ENCODE results near the gene KLHL7.
"Not testable (repeated sequence)": the region's sequence is repeated elsewhere in the genome, so short reads cannot be mapped to it uniquely, and the experiment has no call there.

The KLHL7 gene

DNA sequence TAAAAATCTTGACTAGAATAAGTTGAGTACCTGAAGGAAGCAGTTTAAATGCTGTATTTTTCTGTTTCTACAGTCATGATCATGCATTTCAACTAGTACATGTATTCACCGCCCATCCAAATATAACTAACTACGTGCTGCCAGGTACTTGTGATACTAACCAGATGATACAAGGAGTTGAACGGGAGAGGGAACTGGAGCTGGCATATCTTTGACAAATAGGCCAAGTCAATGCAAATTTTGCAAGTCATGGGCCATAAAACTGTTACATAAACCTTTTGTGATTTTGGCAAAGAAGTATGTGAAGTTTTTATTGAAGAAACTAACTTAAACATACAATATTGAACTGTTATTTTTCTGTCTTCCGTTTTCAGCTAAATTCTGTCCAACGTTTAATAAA lies 90.7 kb downstream of the KLHL7 start:
- Histone ChIP-seq H3K9ac (no peak overlapping the region), H3K9me3 (replicated peaks in 1 of 11) (peaks cover 0 to 15% (median 9%) of the 10 kb centered on the region in 11 experiments; a peak in 8 of 22 replicates), H3K36me3 (peaks cover 79 to 99% (median 87%) of the 10 kb centered on the region in 11 experiments), H3K4me2 (no peak overlapping the region), H3K27ac (no peak overlapping the region), H3K4me3 (no peak overlapping the region), H4K20me1 (peaks cover 0 to 30% (median 19%) of the 10 kb centered on the region in 11 experiments; a peak in 16 of 22 replicates), H3K27me3 (no peaks in the 10 kb centered on the region), H3K4me1 (no peaks in the 10 kb centered on the region)
- no peak for TF ChIP-seq Cebpa-rat (IDR thresholded peaks at IDR 0.05)

DNA sequence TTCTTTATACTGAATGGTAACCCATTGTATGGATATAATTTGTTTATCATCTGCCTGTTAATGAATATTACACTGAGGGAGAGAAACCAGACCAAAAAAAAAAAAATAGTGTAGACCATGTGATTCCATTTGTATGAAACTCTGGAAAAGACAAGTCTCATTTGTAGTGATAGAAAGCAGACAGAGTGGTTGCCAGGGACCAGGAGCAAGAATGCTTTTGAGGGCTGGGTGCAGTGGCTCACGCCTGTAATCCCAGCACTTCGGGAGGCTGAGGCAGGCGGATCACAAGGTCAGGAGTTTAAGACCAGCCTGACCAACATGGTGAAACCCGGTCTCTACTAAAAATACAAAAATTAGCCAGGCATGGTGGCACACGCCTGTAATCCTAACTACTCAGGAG lies 92.2 kb downstream of the KLHL7 start:
- H3K9me3 ChIP-seq (replicated peaks in 1 of 11); H3K4me1 ChIP-seq; H3K4me2 ChIP-seq; H3K27ac ChIP-seq; H3K4me3 ChIP-seq; H3K9ac ChIP-seq; H3K27me3 ChIP-seq: not testable (repeated sequence)
- Histone ChIP-seq H3K36me3 (peaks cover 70 to 97% (median 80%) of the 10 kb centered on the region in 11 experiments), H4K20me1 (peaks cover 0 to 19% (median 14%) of the 10 kb centered on the region in 11 experiments; a peak in 14 of 22 replicates)

DNA sequence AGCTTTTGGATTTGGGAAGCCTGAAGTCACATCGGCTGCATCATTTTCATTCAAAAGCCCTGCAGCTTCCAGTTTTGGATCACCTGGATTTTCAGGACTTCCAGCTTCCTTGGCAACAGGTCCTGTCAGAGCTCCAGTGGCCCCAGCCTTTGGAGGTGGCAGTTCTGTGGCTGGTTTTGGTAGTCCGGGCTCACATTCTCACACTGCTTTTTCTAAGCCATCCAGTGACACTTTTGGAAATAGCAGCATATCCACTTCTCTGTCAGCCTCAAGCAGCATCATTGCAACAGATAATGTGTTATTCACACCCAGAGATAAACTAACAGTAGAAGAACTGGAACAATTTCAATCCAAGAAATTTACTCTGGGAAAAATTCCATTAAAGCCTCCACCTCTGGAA lies 94.7 kb downstream of the KLHL7 start:
- Histone ChIP-seq H3K9ac (no peak overlapping the region), H3K4me2 (no peak overlapping the region), H3K36me3 (peaks cover 51 to 98% (median 72%) of the 10 kb centered on the region in 11 experiments), H3K27me3 (no peaks in the 10 kb centered on the region), H3K4me1 (no peaks in the 10 kb centered on the region), H3K4me3 (no peak overlapping the region), H3K9me3 (replicated peaks in 1 of 11) (no peaks in the 10 kb centered on the region), H3K27ac (no peak overlapping the region), H4K20me1 (peaks cover 0 to 3% (median 0%) of the 10 kb centered on the region in 11 experiments; a peak in 2 of 22 replicates)
- TF ChIP-seq Cebpa-rat (IDR thresholded peaks at IDR 0.05) = no peak

DNA sequence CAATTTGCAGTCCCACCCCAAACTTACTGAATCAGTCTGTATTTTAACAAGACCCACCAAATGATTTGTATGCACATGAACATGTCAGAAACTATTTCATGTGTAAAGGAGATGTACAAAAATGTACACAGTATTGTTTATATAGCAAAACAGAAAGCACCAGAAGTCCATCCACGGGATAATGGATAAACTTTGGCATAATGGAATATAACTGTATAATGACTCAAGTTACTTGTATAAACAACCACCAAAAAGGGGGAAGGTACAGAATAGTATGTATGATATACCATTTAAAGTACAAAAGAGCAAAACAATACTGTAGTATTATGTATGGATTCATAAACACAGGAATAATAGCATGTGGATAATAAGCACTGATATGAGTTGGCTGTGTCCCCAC lies 98.7 kb downstream of the KLHL7 start:
- H4K20me1 ChIP-seq = peaks cover 0 to 3% (median 0%) of the 10 kb centered on the region in 11 experiments; a peak in 2 of 22 replicates
- H3K27ac ChIP-seq = no peak overlapping the region
- no peak for TF ChIP-seq Cebpa-rat (IDR thresholded peaks at IDR 0.05)
- H3K4me2 ChIP-seq = no peak overlapping the region
- no peak overlapping the region for H3K4me3 ChIP-seq
- H3K36me3 ChIP-seq = peaks cover 28 to 70% (median 54%) of the 10 kb centered on the region in 11 experiments
- H3K27me3 ChIP-seq = no peaks in the 10 kb centered on the region
- no peak overlapping the region for H3K9ac ChIP-seq
- H3K4me1 ChIP-seq = peaks cover 0 to 14% (median 0%) of the 10 kb centered on the region in 10 experiments; a peak in 8 of 20 replicates
- peaks cover 0 to 10% (median 8%) of the 10 kb centered on the region in 11 experiments; a peak in 12 of 22 replicates for H3K9me3 ChIP-seq (replicated peaks in 1 of 11)

DNA sequence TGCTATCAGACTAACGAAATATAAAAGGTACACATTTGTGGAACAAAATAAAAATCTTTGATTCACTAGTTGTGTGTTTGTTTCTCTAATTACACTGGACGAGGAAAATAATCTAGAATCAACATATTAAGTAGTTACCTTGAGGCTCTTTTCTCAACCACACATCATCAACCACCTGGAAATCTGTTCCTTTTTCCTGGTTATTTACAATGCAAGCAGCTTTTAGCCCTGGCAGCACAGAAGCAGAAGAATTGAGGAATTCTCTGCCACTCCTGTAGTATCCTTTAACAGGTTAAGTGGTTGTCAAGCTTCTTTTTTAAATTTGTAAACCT lies 100.0 kb downstream of the KLHL7 start:
- H3K4me3 ChIP-seq = no peak overlapping the region
- H3K9me3 ChIP-seq (replicated peaks in 1 of 11) = peaks cover 0 to 10% (median 8%) of the 10 kb centered on the region in 11 experiments; a peak in 12 of 22 replicates
- no peak for TF ChIP-seq Cebpa-rat (IDR thresholded peaks at IDR 0.05)
- no peaks in the 10 kb centered on the region for H3K27me3 ChIP-seq
- no peak overlapping the region for H3K27ac ChIP-seq
- no peak overlapping the region for H3K4me2 ChIP-seq
- peaks cover 15 to 57% (median 41%) of the 10 kb centered on the region in 11 experiments for H3K36me3 ChIP-seq
- no peak overlapping the region for H3K9ac ChIP-seq
- H4K20me1 ChIP-seq = no peaks in the 10 kb centered on the region; a peak in 1 of 22 replicates
- H3K4me1 ChIP-seq = peaks cover 0 to 18% (median 0%) of the 10 kb centered on the region in 10 experiments; a peak in 8 of 20 replicates

DNA sequence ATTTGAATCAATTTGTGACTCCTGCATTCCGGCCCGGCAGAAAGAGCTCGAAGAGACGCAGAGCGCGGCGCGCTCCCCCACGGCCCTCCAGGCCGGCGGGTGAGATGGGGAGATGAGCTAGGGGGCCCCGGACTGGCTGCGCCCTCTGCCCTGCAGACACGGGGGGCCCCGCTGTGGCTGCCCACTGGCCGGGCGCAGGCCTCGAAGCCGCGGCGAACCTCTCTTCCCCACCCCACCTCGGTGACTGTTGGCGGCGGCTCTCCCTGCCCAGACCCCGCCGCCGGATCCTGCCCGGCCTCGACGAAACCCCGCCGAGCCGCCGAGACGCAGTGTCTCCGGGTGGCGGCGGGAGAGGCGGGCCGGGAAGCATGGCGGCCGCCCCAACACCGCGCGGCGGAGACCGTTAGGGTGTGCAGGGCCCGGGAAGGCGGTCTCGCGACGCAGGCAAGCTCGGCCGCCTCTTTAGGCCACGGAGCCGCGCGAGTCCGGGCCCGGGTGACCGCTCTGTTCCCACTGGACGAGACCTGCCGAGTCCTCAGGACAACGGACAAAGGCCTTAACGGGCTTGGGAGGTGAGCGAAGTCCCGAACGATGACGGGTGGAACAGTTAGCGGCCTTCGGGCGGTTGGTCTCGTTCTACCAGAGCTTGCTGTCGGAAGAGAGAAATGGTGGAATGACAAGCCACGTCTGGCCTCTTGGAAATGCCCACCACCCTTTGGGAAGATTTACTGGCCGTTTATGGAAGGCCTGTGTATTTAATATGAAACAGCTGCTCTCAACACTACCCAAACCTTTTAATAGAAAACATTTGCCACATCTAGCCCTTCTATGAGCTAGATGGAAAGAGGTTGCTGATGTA lies 100.6 kb downstream of the KLHL7 start:
- Histone ChIP-seq H3K4me1 (peaks cover 0 to 22% (median 0%) of the 10 kb centered on the region in 10 experiments; a peak in 8 of 20 replicates), H3K27ac (no peak overlapping the region), H3K9me3 (replicated peaks in 1 of 11) (peaks cover 0 to 10% (median 8%) of the 10 kb centered on the region in 11 experiments; a peak in 12 of 22 replicates), H3K36me3 (peaks cover 9 to 51% (median 35%) of the 10 kb centered on the region in 11 experiments), H4K20me1 (no peaks in the 10 kb centered on the region; a peak in 1 of 22 replicates), H3K27me3 (no peaks in the 10 kb centered on the region), H3K4me3 (no peak overlapping the region), H3K4me2 (no peak overlapping the region), H3K9ac (no peak overlapping the region)
- no peak for TF ChIP-seq Cebpa-rat (IDR thresholded peaks at IDR 0.05)

DNA sequence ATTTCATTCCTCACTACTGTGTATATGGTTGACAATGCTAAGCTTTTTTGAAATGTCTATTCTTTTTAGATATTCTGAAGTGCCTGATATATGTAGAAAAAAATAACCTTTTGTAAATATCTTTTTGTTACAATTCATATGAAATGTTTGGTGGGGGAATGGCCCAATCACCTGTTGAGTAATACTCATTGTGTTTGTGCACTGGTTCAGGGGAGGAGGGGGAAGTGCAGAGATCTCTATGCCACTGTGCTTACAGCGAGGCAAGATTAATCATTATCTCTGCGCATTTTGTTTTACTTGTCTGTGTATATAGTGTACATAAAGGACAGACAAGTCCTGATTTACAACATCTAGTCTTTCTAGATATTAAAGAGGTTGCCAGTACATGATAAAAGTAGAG lies 101.4 kb downstream of the KLHL7 start:
- Histone ChIP-seq H3K4me2 (no peak overlapping the region), H3K9me3 (replicated peaks in 1 of 11) (peaks cover 0 to 10% (median 8%) of the 10 kb centered on the region in 11 experiments; a peak in 12 of 22 replicates), H3K4me1 (peaks cover 0 to 22% (median 0%) of the 10 kb centered on the region in 10 experiments; a peak in 8 of 20 replicates), H3K9ac (no peak overlapping the region), H3K27me3 (no peaks in the 10 kb centered on the region), H4K20me1 (no peaks in the 10 kb centered on the region), H3K4me3 (no peak overlapping the region), H3K27ac (no peak overlapping the region), H3K36me3 (peaks cover 0 to 42% (median 28%) of the 10 kb centered on the region in 11 experiments; a peak in 19 of 22 replicates)
- TF ChIP-seq Cebpa-rat (IDR thresholded peaks at IDR 0.05) = no peak

DNA sequence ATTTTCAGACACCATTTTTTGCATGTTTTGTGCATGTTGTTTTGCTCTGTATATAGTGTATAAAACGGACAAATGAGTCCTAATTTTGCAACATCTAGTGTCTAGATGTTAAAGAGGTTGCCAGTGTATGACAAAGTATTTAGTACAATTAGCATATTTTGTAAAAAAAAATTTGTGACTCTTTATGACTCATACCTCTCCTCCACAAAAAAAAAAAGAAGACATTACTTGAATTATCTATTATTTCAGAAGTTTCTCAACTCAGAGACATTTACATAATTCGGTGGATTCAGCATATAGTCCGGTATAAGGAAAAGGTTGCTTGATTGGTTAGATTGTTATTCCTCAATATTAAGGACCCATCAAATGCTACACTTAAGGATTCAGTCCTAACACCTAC lies 102.3 kb downstream of the KLHL7 start:
- H3K4me1 ChIP-seq = peaks cover 0 to 30% (median 0%) of the 10 kb centered on the region in 10 experiments; a peak in 8 of 20 replicates
- peaks cover 0 to 36% (median 25%) of the 10 kb centered on the region in 11 experiments; a peak in 18 of 22 replicates for H3K36me3 ChIP-seq
- H4K20me1 ChIP-seq = no peaks in the 10 kb centered on the region
- H3K27me3 ChIP-seq = no peaks in the 10 kb centered on the region
- peaks cover 0 to 10% (median 8%) of the 10 kb centered on the region in 11 experiments; a peak in 12 of 22 replicates for H3K9me3 ChIP-seq (replicated peaks in 1 of 11)
- TF ChIP-seq Cebpa-rat (IDR thresholded peaks at IDR 0.05) = no peak
- H3K27ac ChIP-seq = no peak overlapping the region
- H3K4me3 ChIP-seq = no peak overlapping the region
- H3K9ac ChIP-seq = no peak overlapping the region
- H3K4me2 ChIP-seq = peak overlapping the region in 3 of 11 experiments; percentile 30 to 63 (median 62); a peak in 5 of 22 replicates

DNA sequence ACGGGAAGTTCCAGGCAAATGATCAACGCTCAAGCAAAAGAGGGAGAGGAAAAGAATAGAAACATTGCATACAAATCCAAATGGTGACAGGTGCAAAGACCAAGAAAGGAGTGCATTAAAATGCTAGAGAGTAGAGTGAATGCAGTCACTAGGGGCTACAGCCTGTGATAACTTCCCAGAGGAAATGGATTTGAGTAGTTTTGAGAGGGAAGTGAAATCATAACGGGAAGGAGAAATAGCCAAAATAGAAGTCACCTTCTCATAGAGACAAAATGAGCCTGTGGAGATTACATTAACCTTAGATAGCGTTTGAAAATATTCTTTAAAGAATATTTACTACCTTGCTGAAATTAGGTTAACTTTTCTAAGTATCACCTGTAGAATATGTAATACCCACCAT lies 102.7 kb downstream of the KLHL7 start:
- H3K27ac ChIP-seq = no peak overlapping the region
- peaks cover 0 to 10% (median 8%) of the 10 kb centered on the region in 11 experiments; a peak in 12 of 22 replicates for H3K9me3 ChIP-seq (replicated peaks in 1 of 11)
- peaks cover 0 to 33% (median 0%) of the 10 kb centered on the region in 10 experiments; a peak in 8 of 20 replicates for H3K4me1 ChIP-seq
- H3K27me3 ChIP-seq = no peaks in the 10 kb centered on the region
- no peak for TF ChIP-seq Cebpa-rat (IDR thresholded peaks at IDR 0.05)
- H3K4me2 ChIP-seq = peak overlapping the region in 3 of 11 experiments; percentile 30 to 63 (median 62); a peak in 5 of 22 replicates
- H4K20me1 ChIP-seq = no peaks in the 10 kb centered on the region
- no peak overlapping the region for H3K9ac ChIP-seq
- no peak overlapping the region for H3K4me3 ChIP-seq
- peaks cover 0 to 31% (median 21%) of the 10 kb centered on the region in 11 experiments; a peak in 17 of 22 replicates for H3K36me3 ChIP-seq
